GM19351 (cell line): Measurements from ENCODE around the gene GATA2.

ENCODE experiments used
- ATAC-seq: cut with Tn5 transposase; IDR thresholded peaks from one replicate; pipeline ENCODE4 v1.9.1; 2021; ENCODE audit warnings: mild to moderate bottlenecking, moderate library complexity; ENCODE audit not compliant: unreplicated experiment

GATA2 gene

DNA sequence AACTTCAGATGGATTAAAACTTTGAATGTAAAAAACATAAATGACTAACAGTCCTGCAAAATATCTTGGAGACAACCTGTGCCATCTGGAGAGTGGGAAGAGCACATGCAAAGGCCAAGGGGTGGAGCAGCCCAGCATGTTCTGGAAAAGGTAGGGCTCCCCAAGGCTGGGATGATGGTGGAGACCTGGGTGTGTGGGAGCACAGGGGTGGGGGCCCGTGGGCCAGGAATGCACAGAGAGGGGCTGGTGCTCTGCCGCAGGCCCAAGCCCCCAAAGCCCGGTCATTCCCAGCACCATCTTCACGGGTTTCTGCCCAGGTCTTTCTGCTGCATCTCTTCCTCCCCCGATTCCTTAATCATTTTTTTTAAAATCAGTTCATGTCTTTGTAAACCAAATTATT lies 9.7 kb upstream of the GATA2 start:
- no peak for ATAC-seq

DNA sequence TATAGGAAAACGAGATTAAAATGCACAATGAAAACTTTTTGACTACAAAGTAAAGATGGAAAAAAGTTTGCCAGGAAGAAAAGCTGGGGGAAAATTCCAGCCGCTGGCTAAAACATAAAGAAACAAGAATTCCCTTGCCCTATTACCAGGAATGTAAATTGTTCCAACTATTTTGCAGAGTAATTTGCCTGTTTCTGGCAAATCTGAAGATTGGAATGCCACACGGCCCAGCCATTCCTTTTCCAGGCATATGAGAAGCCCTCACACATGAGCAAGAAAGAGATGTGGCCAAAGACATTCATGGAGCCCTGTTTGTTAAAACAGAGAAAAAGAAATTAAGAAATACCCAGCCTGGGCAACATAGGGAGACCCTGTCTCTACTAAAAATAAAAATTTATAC lies 8.4 kb upstream of the GATA2 start:
- no peak for ATAC-seq

- no peak for ATAC-seq
Observed at GRCh38 chr3:128500556-128500955, 7.6 kb upstream of the GATA2 start.

- ATAC-seq: no peak
Observed at GRCh38 chr3:128499724-128500275, 6.8 kb upstream of the GATA2 start.

GRCh38 chr3:128498901-128499530 lies 6.0 kb upstream of the GATA2 start:
- ATAC-seq: no peak

DNA sequence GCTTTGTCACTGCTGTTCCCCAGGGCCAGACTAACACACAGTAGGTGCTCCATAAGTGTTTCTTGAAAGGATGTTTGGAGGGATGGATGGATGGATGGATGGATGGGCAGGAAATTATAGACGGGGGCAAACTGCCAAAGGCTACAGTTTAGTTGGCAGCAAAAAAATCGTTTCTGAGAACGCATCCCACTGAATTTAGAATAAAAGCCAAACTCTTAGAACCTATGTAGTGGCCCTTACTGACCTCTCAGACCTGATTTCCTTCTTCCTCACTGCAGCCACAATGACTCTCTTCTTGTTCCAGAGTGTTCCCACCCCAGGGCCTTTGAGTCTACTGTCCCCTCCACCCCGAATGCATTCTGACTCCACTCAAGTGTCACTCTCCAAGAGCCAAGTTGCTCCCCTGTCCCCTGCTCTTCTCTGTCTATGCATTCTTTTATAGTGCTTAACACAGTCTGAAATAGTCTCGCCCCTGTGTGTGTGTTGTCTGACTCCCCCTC lies 5.2 kb upstream of the GATA2 start:
- no peak for ATAC-seq

- no peak for ATAC-seq
Observed at GRCh38 chr3:128497305-128498126, 4.5 kb upstream of the GATA2 start.

DNA sequence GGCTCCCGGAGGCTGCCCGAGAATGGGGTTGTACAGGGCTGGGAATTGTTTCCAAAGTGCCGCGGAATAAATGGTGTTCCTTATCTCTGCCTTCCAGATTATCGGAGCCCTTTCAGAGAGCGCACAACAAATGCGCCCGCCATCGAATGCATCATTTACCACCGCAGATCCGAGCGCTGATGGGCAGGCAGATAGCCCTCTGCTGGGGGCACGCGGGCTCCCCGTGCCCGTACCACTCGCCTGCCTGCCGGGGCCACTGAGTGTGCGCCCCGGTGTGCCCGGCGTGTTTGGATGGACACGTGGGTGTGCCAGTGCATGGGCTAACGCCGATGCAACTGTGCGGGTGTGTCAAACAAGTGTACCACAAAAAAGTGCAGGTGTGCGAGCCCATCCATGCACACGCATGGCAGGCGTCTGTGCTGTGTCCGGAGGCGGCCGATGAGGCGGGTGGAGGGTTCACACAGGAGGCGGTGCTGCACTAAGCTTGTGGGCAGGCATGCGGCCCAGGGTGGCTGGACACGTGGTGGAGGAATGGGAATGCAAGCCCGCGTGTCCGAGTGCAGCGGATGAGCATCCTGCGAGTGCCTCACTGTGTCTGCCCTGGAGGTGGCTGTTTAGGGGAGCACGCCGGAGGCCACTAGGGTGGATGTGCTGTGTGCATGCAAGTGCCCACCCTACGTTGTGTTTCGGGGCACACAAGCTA lies 3.8 kb upstream of the GATA2 start:
- ATAC-seq: no peak

GRCh38 chr3:128496019-128496601 lies 3.1 kb upstream of the GATA2 start:
- no peak for ATAC-seq

DNA sequence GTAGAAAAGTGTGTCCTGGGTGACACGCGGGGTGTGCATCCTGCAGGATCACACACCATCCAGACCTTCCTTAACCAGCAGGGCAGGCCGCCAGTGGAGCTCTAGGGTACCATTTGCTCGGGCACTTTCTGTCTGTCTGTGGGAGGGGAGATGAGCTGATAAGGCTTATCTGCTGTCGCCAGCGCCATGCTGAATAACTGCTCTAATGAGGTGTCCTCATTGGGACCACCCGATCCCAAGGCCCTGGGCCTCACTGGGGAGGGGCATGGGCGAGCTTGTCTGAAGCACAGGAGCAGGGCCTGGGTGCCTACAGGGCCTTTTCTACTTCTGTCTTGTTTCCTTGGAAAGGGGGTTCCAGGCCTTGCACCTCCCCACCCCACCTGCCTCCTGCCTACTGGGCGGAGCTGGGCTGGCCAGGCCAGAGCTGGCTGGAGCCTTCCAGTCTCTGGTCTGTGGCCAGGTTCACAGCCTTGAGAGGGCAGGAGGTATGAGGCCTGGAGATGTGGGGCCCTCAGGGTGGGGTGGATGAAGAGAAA lies 2.5 kb upstream of the GATA2 start:
- ATAC-seq: no peak

DNA sequence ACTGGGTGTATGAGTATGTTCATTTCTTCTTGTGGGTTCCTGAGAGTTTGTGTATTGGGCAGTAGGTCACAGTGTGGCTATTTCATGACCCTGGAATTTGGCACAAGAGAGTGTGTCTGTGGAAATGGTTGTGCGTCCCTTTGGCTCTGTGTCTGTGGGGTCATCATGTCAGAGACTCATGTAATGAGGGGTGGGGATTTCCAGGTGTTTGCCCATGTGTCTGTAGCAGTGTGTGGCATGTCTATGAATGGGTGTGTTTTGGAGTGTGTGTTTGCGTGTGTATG lies 1.3 kb upstream of the GATA2 start:
- ATAC-seq: no peak

DNA sequence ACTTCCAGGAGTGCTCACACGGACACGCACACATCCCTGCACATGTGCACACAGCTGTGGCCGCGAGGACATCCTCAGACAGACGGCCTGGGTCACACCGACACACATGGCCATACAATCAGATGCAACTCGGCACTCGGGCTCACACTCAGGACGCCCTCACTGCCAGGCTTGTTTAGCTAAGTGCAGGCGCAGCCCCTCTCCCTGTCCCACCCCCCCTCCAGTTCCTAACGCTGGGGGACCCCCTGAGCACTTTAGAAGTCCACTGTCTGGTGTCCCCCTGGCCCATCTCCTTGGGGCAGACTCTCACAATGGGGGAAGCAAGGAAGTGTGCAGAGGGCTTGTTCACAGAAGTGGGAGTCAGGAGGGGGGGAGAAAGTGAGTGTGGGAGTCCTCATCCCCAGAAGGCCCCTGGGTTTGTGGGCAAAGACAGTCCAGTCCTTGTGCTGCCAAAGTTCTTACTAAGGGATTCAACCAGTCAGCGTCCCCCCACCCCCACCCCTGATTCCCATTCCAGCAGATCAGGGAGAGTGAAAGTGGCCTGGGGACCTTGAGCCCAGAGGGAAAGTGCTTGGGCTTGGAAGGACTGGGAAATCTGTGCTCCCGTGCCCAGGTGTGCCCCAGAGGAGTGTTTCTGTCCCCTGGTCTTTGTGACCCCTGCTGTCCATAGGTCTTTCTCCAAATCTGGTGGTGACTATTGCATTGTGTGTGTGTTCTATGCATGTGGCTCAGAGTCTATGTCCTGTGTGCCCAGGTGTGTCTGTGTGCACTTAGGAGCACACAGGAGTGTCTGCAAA lies 767 bp upstream of the GATA2 start:
- no peak for ATAC-seq

- ATAC-seq: no peak
Observed at GRCh38 chr3:128491941-128492670, 895 bp downstream of the GATA2 start.

DNA sequence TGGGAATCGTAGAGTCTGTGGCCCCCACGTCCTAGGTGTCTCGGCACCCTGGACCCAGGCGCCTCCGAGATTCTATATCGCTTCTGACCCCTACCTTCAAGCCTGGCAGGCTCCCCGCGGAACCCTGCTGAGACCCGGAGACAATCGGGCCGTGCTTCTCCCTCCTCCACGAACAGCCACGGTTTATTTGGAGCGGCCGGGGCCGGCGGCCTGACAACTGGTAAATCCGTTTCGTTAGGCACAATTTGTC lies 1.4 kb downstream of the GATA2 start:
- no peak for ATAC-seq

DNA sequence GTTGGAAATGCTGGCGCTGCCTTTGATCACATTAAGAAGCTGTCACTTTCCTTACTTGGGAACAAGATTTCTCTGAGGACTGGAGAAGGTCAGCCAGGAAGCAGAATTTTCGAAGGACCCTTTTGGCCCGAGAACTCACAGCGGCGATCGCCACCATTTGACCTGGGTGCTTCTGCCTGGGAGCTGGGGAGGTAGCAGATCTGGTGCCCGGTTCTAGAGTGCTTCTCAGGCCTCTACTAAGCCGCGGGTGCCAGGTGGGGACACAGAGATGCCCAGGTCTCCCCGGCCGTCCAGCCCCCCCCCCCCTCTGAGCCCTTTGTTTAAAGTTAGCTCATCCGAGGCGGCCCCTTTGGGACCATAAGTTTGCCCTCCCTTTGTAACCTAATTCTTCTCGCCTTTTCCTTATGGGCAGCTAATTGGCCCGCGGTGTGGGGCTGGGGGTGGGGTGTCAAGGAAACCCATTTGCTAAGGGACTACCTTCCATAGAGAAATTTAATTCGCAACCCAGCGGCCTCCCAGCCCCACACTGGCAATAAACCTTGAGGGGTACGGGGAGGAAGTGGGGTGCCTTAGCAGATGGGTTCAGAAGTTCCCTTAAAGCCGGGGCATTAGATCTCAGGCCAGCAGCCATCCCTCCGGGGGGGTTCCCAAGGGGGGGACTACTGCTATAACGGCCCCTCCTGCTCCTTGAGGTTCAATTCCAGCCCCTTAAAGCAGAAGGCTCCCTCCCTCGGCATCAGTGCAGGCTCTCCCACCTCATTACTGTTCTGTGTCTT lies 1.9 kb downstream of the GATA2 start:
- no peak for ATAC-seq

DNA sequence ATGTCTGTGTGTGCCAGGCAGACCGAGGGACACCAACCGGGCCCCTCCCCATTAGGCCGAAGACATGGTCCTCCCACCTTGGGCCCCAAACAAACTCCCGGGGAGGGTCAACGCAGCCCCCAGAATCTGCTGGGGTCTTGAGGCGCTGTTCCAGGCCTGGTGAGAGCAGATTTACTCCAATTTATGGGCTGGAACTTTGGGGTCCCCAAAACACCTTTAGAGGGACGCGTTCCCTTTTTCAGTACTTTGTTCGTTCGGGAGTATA lies 2.4 kb downstream of the GATA2 start:
- no peak for ATAC-seq

DNA sequence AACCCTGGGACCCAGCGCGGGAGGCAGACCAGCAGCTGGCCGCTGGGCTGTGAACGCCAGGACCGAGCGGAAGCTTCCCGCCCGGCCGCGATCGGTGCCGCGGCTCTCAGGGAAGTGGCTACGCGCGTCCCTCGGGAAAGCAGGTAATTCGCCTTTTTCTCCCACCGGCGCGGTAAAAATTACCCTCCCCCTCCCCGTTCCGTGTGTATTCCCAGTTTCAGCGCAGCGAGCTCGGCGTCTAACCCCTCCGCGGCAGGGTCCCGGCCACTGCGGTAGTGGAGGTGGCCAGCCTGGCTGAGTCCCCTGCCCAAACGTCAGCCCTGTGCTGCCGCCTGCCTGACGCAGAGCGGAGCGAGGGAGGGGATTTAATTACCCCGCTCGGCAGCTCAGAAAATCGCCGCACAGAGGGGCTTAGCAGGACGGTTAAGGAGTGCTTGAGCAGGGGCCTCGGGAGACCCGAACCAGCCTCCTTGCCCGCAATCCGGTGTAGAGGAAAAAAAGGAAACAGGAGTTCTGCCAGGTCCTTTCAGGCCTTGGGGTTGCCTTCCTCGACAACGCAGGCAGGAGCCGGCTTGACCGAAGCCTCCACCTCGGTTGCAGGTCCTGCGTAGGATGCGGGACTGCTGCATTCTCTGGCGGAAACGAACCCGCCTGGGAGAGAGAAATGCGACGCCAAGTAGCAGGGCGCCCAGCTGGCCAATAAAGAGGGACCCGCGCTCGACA lies 2.9 kb downstream of the GATA2 start:
- no peak for ATAC-seq

DNA sequence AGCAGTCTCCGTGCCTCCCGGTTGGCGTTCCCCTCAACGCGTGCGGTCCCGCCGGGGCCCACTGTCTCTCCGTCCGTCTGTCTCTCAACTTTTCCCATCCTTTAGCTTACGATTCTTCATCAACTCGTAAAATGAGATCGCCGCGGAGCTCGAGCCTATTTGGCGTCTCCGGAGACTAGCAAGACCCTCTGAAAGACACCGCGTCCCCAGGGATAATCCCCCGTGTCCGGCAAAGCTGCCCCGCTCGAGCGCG lies 3.4 kb downstream of the GATA2 start:
- ATAC-seq: no peak

- no peak for ATAC-seq
Observed at GRCh38 chr3:128488991-128489673, 3.9 kb downstream of the GATA2 start.
